GM12801 (cell line): ENCODE data around the gene LSAMP.

Experiments used
- CTCF ChIP-seq: IDR thresholded peaks from one replicate; pipeline ENCODE4 v1.5.1; 2011; ENCODE audit warnings: control low read depth; ENCODE audit not compliant: insufficient read length; ENCODE audit errors: extremely low read depth

Gene LSAMP

DNA sequence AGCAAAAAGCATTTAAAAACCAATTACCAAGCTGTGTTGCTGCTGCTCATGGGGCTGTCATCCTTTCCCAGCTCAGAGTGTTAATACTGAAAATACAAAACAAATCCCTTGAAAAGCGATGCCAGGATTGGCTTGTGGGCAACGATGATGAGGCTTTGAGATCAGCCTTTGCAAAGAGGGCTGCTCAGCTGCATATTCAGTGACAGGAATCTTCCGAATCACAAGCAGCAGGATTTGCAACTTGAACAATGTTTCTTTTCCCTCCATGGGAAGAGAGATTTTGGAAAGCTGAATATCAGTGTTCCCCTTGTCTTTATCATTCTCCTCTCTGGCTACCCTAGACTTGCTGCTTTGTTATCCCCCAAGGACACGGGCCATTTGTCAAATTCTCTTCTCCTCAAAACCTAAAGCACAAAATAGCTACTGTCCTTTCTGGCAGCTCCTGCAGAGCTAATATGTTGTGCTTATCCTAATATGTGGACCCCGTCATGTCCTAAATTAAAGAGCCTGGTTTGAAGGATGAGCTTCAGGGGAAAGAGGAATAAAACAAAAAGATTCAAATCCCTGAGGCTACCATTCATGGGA lies 446.2 kb downstream of the LSAMP start:
- TF ChIP-seq CTCF: no peak

DNA sequence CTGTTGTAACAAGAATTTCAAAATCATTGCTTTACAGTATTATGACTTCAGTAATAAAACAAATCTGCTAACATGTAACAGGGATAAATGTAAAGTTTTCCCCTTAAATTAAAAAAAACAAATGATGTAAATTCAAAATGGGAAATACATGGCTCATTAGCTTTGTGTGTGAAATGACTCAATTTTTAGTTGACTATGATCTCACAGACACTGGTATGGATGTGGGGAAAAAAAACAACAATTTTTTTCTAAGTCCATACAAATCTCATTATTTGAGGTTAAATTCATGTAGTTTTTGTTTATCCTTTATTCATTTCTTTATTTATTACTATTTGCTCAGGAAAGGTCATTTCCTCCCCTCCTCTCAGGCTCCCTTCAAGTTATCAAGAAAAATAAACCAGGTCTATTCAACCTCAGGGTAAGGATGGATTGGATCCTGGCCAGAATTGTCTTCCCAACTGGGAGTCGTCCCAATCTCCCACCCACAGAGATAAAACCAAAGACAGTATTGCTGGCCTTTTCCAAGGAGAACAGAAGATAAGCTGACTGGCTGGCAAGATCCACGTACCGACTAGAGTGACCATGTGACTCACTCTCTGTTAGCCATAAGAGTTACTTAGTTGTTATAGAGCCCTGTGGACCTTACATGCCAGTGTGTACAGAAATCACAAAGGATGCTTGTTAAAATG lies 448.7 kb downstream of the LSAMP start:
- no peak for TF ChIP-seq CTCF

DNA sequence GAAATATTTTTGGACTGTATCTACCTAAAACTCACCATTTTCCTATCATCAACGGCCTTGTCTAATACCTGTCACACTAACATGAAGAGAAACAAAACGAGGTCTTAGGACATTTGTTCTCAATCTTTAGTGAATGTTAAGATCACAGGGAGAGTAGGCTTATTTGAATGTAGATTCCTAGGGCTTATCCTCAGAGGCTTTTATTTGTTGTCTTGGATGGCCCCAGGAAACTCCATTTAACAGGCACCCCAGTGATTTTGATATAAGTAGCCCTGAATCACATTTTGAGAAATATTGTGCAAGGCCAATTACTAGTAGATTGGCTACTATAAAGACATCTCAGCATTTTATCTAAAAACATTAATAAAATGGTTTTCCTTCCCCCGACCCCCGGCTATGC lies 454.6 kb downstream of the LSAMP start:
- TF ChIP-seq CTCF: no peak

- TF ChIP-seq CTCF: no peak
Measured at GRCh38 chr3:115989684-115990421, 455.4 kb downstream of the LSAMP start.

- no peak for TF ChIP-seq CTCF
Measured at GRCh38 chr3:115986555-115987207, 458.6 kb downstream of the LSAMP start.

- no peak for TF ChIP-seq CTCF
Measured at GRCh38 chr3:115982629-115983028, 462.7 kb downstream of the LSAMP start.

DNA sequence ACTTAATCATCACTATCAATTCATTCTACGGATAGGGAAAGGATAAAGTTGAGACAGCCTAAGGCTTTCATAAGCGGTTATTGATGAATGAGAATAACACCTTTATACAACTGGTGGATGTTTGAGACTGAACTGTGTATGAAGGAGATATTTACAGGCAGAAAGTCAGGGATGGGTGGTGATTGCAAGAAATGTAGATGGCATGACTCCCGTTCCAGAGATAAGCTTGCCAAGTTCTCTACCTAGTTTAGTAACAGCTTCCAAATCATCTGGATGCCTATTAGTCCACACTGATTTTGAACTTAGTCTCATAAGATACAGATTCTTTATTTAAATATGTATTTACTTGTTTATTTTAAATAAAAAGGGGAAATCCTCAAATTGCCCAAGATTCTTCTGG lies 463.2 kb downstream of the LSAMP start:
- no peak for TF ChIP-seq CTCF
